Measurements from ENCODE around the gene ELMO1.

ELMO1 gene

DNA sequence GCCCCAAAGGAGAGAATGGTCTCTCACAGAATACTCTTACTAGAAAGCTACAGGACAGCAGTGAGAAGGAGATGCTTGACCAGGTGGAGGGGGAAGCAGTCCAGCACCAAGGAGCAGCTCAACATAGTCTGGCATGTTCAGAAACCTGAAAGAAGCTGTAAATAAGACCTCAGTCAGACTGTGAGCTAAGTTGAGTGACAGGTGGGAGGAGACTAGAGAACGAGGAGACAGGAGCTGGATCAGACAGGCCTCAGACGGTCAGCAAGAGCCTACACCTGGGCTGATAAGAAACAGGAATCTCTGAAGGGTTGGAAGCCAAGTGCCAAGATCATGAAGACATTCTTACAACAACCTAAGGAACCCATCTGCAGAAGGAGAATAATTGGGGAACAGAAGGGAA, 54.5 kb downstream of the ELMO1 start:
- no peak for DNase-seq (ENCODE audit: extremely low spot score)
- ChIA-PET POLR2A (no interaction called here), CTCF (no interaction called here)
- TF ChIP-seq, protein P1, sequence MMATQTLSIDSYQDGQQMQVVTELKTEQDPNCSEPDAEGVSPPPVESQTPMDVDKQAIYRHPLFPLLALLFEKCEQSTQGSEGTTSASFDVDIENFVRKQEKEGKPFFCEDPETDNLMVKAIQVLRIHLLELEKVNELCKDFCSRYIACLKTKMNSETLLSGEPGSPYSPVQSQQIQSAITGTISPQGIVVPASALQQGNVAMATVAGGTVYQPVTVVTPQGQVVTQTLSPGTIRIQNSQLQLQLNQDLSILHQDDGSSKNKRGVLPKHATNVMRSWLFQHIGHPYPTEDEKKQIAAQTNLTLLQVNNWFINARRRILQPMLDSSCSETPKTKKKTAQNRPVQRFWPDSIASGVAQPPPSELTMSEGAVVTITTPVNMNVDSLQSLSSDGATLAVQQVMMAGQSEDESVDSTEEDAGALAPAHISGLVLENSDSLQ (IDR thresholded peaks at IDR 0.05) = peak; percentile 64; the same call in 1 of the 2 replicates
- TF ChIP-seq BHLHE40 (IDR thresholded peaks at IDR 0.05; ENCODE audit: borderline replicate concordance) = no peak

DNA sequence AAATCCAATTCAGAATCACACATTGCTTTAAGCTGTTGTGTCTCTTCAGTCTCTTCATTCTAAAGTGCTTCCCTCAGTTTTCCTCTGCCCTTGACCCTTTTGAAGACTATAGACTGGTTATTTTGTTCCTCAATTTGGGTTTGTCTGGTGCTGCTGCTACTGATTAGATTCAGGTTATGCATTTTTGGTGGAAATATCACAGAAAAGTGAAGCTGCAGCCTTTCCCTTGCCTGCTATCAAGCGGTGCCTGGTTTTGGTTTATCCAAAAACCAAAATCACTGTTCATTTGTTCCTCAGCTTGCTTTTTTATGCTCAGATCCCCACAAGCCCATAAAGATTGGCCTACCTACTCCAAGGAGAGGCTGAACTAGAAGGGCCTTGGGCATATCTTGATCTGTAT, 55.2 kb downstream of the ELMO1 start:
- ChIA-PET CTCF (no interaction called here), POLR2A (no interaction called here)
- TF ChIP-seq SUZ12 (IDR thresholded peaks at IDR 0.05) (no peak), FOXK2 (IDR thresholded peaks at IDR 0.05) (no peak), FOXA1 (IDR thresholded peaks at IDR 0.05) (no peak), ELF4 (IDR thresholded peaks at IDR 0.05) (no peak), HDGF (IDR thresholded peaks at IDR 0.05; ENCODE audit: borderline replicate concordance) (no peak), LEF1 (IDR thresholded peaks at IDR 0.05; ENCODE audit: borderline replicate concordance) (no peak), ZNF384 (IDR thresholded peaks at IDR 0.05) (no peak)
- TF ChIP-seq, protein P1 (IDR thresholded peaks at IDR 0.05) = no peak
- DNase-seq (ENCODE audit: extremely low spot score) = no peak

DNA sequence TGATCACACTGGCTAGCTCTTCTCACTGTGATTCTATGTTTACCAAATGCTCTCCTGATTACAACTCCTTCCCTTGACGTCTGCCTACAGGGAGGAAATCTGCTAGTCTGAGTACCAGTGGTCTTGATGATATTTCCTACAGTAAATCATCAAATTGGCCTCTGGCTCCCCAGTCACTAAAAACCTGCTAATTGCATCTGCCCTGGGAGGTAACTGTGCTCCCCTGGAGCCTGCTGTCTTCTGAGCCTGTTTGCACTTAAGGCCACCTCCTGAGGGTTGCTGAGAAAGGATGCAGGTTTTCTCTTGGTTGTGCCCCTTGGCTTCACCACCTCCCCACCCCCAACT, 56.0 kb downstream of the ELMO1 start:
- CTCF ChIA-PET = no interaction called here
- no peak for DNase-seq (ENCODE audit: extremely low spot score)
- TF ChIP-seq, protein P1 (IDR thresholded peaks at IDR 0.05) = no peak
- no peak for TF ChIP-seq FOXM1 (IDR thresholded peaks at IDR 0.05; ENCODE audit: borderline replicate concordance)
- no peak for TF ChIP-seq BHLHE40 (IDR thresholded peaks at IDR 0.05; ENCODE audit: borderline replicate concordance)
- TF ChIP-seq LEF1 (IDR thresholded peaks at IDR 0.05; ENCODE audit: borderline replicate concordance) = no peak
- no peak for TF ChIP-seq FOXA1 (IDR thresholded peaks at IDR 0.05)
- no peak for TF ChIP-seq NFRKB (IDR thresholded peaks at IDR 0.05)
- no peak for TF ChIP-seq ZNF384 (IDR thresholded peaks at IDR 0.05)
- TF ChIP-seq L3MBTL2 (conservative IDR thresholded peaks at IDR 0.05) = no peak
- TF ChIP-seq SP1 (IDR thresholded peaks at IDR 0.05) = no peak
- TF ChIP-seq HDGF (IDR thresholded peaks at IDR 0.05; ENCODE audit: borderline replicate concordance) = no peak
- TF ChIP-seq ARNT (IDR thresholded peaks at IDR 0.05) = no peak
- TF ChIP-seq TARDBP (IDR thresholded peaks at IDR 0.05) = no peak
- TF ChIP-seq SUZ12 (IDR thresholded peaks at IDR 0.05) = no peak
- no peak for TF ChIP-seq FOXK2 (IDR thresholded peaks at IDR 0.05)
- no peak for TF ChIP-seq CTBP1 (IDR thresholded peaks at IDR 0.05; ENCODE audit: borderline replicate concordance)
- TF ChIP-seq ELF4 (IDR thresholded peaks at IDR 0.05) = no peak
- POLR2A ChIA-PET = no interaction called here

DNA sequence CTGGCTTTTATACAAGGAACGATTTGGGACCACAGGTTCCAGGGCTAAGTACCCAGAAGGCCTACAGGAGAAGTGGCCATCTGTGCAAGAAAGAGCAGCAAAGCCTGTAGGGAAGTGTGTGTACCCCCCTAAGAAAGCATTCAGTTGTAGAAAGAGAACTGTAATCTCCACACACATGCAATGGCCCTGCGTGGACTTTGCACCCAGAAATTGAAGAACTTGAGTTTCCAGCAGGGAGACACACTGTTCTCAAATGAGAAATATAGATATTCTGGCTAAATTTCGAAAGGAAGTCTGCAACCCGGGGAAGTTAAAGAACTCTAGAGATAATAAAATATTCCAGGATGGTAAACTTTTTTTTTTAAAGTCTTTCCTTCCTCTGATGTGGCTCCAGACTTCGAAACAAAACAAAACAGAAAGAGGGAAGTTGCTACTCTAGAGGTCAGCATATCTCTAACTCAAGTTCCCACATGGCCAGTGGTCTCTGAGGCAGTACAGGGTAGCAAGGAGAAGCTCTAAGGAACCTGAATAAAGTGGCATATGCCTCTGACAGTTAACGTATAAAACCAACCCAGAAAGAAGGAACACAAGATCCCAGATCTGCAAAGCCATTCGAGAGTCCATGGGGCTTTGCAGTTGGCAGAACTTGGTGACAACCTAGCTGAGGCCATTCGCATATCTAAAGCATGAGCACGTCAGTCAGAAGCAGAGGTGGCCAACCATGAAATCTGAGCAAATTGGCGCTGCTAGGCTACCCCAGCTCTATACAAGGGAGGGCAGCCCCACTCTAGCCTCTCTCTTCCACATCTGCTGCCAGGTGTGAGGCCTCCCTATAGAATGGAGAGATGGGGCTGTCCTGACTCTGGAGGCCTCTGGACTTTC, 56.6 kb downstream of the ELMO1 start:
- no peak for DNase-seq (ENCODE audit: extremely low spot score)
- ChIA-PET POLR2A (no interaction called here), CTCF (no interaction called here)
- TF ChIP-seq TARDBP (IDR thresholded peaks at IDR 0.05) (no peak), LEF1 (IDR thresholded peaks at IDR 0.05; ENCODE audit: borderline replicate concordance) (no peak), NFRKB (IDR thresholded peaks at IDR 0.05) (no peak), HDGF (IDR thresholded peaks at IDR 0.05; ENCODE audit: borderline replicate concordance) (no peak), ELF4 (IDR thresholded peaks at IDR 0.05) (no peak), FOXK2 (IDR thresholded peaks at IDR 0.05) (no peak), L3MBTL2 (conservative IDR thresholded peaks at IDR 0.05) (no peak), ZNF384 (IDR thresholded peaks at IDR 0.05) (no peak), ARNT (IDR thresholded peaks at IDR 0.05) (no peak)

DNA sequence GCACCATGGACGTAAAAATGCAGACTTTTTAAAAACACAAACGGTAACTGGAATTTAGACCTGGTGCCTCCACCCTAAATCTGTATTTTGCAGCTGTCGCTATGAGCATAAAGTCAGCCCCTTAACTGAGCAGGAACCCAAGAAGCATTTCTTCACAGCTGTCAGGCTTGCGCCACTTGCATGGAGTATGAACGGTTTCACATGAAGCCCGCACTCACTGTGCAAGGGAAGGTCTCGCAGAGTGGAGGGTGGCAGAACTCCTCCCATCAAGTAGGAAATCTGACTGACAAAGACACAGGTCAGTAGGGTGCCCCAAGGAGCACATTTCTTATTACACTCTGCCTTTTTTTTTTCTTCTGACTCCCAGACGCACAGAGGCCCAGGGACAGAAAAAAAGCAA, 58.5 kb downstream of the ELMO1 start:
- CTCF ChIA-PET = no interaction called here
- no peak for TF ChIP-seq ELF4 (IDR thresholded peaks at IDR 0.05)
- no peak for TF ChIP-seq HDGF (IDR thresholded peaks at IDR 0.05; ENCODE audit: borderline replicate concordance)
- TF ChIP-seq BHLHE40 (IDR thresholded peaks at IDR 0.05; ENCODE audit: borderline replicate concordance) = no peak
- TF ChIP-seq ARNT (IDR thresholded peaks at IDR 0.05) = no peak
- no peak for TF ChIP-seq FOXM1 (IDR thresholded peaks at IDR 0.05; ENCODE audit: borderline replicate concordance)
- no peak for TF ChIP-seq CTBP1 (IDR thresholded peaks at IDR 0.05; ENCODE audit: borderline replicate concordance)
- no peak for TF ChIP-seq LEF1 (IDR thresholded peaks at IDR 0.05; ENCODE audit: borderline replicate concordance)
- no peak for TF ChIP-seq L3MBTL2 (conservative IDR thresholded peaks at IDR 0.05)
- TF ChIP-seq ZNF384 (IDR thresholded peaks at IDR 0.05) = no peak
- no peak for TF ChIP-seq TARDBP (IDR thresholded peaks at IDR 0.05)
- no peak for TF ChIP-seq SP1 (IDR thresholded peaks at IDR 0.05)
- TF ChIP-seq NFRKB (IDR thresholded peaks at IDR 0.05) = no peak
- TF ChIP-seq FOXA1 (IDR thresholded peaks at IDR 0.05) = no peak
- TF ChIP-seq, protein P1 (IDR thresholded peaks at IDR 0.05) = no peak
- no peak for TF ChIP-seq FOXK2 (IDR thresholded peaks at IDR 0.05)
- no peak for TF ChIP-seq SUZ12 (IDR thresholded peaks at IDR 0.05)
- POLR2A ChIA-PET = no interaction called here
- no peak for DNase-seq (ENCODE audit: extremely low spot score)

DNA sequence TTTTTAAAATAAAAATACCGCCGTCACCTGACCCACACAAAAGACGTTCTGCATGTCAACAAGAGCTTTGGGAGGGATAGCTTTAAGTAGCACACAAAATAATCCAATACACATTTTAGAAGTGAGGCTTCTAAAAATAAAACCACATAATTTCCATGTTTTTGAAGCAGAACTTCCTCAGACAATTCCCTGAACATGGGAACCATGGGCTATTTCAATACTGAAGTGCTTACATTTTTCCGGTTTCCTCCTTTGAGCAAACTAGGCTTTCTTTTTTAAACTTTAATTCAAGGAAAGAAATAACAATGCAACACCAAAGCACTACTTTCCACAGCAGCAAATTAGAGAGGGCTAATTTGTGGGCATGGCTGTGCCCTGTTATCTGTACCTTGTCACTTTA, 59.9 kb downstream of the ELMO1 start:
- ChIA-PET POLR2A (no interaction called here), CTCF (no interaction called here)
- no peak for DNase-seq (ENCODE audit: extremely low spot score)

More for the DNA sequence above, 59.9 kb downstream of the ELMO1 start:
- TF ChIP-seq ELF4 (IDR thresholded peaks at IDR 0.05) (no peak), CTBP1 (IDR thresholded peaks at IDR 0.05; ENCODE audit: borderline replicate concordance) (no peak), ZNF384 (IDR thresholded peaks at IDR 0.05) (no peak), L3MBTL2 (conservative IDR thresholded peaks at IDR 0.05) (no peak), SP1 (IDR thresholded peaks at IDR 0.05) (no peak), ARNT (IDR thresholded peaks at IDR 0.05) (no peak), TARDBP (IDR thresholded peaks at IDR 0.05) (no peak), FOXM1 (IDR thresholded peaks at IDR 0.05; ENCODE audit: borderline replicate concordance) (no peak), NFRKB (IDR thresholded peaks at IDR 0.05) (no peak), FOXA1 (IDR thresholded peaks at IDR 0.05) (no peak), BHLHE40 (IDR thresholded peaks at IDR 0.05; ENCODE audit: borderline replicate concordance) (no peak), LEF1 (IDR thresholded peaks at IDR 0.05; ENCODE audit: borderline replicate concordance) (no peak), FOXK2 (IDR thresholded peaks at IDR 0.05) (no peak), HDGF (IDR thresholded peaks at IDR 0.05; ENCODE audit: borderline replicate concordance) (no peak), SUZ12 (IDR thresholded peaks at IDR 0.05) (no peak)
- TF ChIP-seq, protein P1 (IDR thresholded peaks at IDR 0.05) = no peak
